T47D (cell line): Measurements from ENCODE around the gene DELE1.

ENCODE experiments used
- DNase-seq, 2 experiments: peaks; one replicate each; pipeline versions ENCODE4 v3.0.0 to v3.0.0-alpha.2; 2011 to 2012; ENCODE audit warnings: low read depth in 1 of 2, low spot score in 1 of 2
- JUND ChIP-seq: IDR thresholded peaks from 2 replicates; pipeline ENCODE4 v1.6.1; 2012; ENCODE audit warnings: low read depth
- in situ Hi-C: cut with HindIII; loops from 2 replicates; pipeline ENCODE4 v1.10.0; 2016; ENCODE audit warnings: low sequenced_read_pairs, low pct_unique_long_range_greater_than_20kb

Gene DELE1

DNA sequence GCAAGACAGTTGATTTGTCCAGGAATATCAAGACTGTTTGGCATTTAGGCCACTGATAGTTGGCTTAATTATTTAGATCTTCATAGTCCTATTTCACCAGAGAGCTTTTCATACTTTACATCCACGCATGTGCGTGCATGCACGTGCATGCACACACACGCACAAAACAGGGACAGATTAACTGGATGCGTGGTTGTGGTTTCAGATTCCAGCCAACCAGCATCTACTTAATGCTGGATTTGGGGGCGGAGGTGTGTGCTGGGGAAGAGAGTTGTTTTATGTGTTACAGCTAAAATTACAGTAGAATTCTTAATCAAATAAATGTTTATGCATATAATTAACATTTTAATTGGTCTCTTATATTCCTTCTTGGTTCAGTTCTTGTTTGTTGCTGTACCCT lies 52.5 kb downstream of the DELE1 start:
- in situ Hi-C loops = no loop called here
- no peak for TF ChIP-seq JUND
- no peak for DNase-seq

DNA sequence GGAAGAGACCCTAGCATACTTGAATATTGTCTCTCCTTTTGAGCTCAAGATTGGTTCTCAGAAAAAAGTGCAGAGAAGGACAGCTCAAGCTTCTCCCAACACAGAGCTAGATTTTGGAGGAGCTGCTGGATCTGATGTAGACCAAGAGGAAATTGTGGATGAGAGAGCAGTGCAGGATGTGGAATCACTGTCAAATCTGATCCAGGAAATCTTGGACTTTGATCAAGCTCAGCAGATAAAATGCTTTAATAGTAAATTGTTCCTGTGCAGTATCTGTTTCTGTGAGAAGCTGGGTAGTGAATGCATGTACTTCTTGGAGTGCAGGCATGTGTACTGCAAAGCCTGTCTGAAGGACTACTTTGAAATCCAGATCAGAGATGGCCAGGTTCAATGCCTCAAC lies 54.7 kb downstream of the DELE1 start:
- no peak for DNase-seq
- in situ Hi-C loops = no loop called here
- no peak for TF ChIP-seq JUND

GRCh38 chr5:141982626-141983025 lies 59.0 kb downstream of the DELE1 start:
- DNase-seq = no peak
- TF ChIP-seq JUND = no peak
- in situ Hi-C loops = no loop called here

DNA sequence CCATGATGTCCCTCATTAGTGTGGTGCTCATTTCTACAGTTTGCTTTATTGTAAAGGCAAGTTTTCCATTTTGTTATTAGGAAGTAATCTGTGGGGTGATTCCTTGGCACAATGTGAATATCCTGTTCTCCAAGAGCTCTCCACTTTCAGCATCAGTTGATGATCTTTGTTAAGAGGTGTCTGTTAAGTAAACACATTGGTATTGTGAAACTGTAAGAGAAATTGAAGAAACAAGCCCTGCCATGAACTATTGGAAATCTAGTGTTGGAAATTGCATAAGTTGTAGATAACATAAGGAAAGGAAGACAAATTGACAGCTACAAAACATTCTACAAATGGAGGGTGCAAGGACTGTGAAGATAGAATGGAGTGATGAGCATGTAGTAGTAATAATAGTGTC lies 62.4 kb downstream of the DELE1 start:
- in situ Hi-C loops = no loop called here
- DNase-seq = no peak
- no peak for TF ChIP-seq JUND

GRCh38 chr5:141989720-141990119 lies 66.0 kb downstream of the DELE1 start:
- in situ Hi-C loops = no loop called here
- DNase-seq = no peak
- TF ChIP-seq JUND = no peak
